Activated T-helper 1 cell treated with Interleukin-2 at 50 U/mL for 16 hours (primary cell): Measurements from ENCODE around the gene ALG8.
"Not testable (repeated sequence)": the region's sequence is repeated elsewhere in the genome, so short reads cannot be mapped to it uniquely, and the experiment has no call there.

Experiments
- DNase-seq: peaks from one replicate; pipeline ENCODE4 v3.0.0-alpha.2; 2020; ENCODE audit warnings: low read depth

The ALG8 gene

DNA sequence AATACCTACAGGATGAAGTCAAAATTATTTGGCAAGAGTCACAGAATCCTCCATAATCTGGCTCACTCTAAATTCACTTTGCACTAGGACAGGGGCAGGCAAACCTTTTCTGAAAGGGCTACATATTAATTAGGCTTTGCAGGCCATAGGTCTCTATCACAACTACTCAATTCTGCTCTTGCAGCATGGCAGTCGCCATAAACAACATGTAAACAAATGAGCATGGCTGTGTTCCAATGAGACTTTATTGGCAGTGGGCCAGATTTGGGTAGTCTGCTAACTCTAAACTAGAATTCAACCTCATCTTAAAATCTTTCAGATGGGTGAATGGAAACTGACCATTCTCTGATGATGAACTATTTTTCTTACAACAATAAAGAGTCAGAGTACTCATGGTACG, 70.0 kb downstream of the ALG8 start:
- DNase-seq: no peak

DNA sequence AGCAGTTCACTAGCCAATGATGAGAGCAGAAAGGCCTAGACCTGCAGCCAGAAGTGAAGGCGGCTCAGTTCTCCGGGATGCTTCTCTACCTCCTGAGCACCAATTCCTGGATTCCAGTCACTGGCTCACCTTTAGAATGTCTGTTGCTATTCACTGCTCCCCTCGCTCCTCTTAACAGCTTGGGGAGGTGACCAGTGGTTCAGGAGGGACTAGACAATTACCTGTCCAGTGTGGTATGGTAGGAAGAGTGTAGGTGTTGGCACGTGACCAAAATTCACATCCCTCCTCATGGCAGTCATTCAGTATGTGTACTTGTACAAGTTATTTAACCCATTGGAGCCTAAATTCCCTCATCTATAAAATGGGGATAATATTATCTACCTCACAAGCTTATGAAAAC, 71.7 kb downstream of the ALG8 start:
- no peak for DNase-seq

DNA sequence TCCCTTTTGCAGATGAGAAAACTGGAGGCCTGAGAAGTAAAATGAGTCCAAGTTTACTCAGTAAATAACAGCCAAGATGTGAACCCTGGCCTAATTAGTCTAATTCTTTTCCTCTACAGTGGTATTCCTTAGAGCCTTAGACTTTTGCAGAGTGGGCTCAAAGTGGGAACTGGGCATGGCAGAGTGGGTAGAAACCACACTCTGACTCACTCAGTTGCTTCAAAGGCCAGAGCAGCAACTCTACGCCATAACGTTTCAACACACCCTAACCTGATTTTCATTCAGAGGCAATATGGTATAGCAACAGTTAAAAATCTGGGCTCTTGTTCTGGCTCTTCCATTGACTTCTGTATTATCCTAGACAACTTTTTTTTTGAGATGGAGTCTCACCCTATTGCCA, 73.0 kb downstream of the ALG8 start:
- no peak for DNase-seq

DNA sequence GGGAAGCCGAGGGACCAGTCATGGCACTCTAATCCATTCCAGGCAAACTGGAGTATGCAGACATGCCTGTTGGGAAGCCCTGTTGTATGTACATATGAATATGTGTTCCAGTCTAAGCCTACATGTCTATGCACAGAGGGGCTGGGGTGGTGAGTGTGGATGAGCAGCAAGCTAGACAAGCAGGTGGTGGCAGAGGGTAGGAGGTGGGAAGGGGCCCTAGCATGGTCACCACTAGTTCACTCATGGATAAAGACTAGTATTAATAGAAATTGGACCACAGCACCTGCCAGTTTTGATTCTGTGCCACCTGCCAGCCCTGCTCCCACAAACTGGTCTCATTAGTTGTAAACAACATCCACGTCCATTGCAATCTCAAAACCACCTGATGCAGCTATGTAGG, 74.2 kb downstream of the ALG8 start:
- no peak for DNase-seq

DNA sequence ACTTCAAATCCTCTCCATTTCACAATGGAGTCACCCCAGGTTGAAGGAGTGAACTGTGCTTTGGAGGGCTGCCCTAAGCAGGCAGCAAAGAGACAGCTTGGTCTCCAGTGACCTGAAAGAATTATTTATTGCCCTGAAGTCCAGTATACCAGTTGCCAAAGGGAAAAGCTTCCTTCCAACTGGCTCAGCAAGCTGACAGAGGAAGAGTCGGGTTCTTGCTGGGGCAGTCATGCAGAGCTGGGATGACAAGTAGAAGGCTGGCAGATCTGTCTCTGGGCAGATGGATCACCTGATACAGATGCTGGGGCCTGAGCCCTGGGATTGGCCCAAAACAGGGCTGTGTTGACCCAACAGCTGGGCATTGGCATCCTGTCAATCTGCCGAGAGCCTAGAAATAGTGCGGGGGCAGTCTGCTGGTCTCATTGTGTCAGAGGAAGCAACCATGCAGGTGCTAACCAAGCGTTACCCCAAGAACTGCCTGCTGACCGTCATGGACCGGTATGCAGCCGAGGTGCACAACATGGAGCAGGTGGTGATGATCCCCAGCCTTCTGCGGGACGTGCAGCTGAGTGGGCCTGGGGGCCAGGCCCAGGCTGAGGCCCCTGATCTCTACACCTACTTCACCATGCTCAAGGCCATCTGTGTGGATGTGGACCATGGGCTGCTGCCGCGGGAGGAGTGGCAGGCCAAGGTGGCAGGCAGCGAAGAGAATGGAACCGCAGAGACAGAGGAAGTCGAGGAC, 75.8 kb downstream of the ALG8 start, which contains the start of gene THRSP:
Gene THRSP (plus strand): TSS at position 422 of the 742 bp plus-strand sequence. CDS start 21 bp downstream, at position 443.
- no peak for DNase-seq

DNA sequence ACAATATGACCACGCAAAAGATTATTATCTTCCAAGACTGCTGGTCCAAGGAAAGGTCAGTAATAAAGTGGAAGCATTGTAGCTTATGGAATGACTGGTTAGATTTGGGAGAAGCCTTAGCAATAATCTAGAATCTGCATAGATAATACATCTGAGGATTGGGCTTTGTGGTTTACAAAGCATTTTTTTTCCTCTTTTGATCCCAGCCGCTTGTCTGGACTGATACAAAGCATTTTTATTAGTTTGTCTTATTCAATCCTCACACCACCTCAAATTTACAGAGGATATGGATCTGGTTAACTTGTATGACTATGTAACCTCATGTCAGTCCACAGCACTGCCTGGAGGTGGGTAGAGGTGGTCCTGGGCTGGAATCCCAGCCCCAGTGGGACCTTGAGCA, 76.8 kb downstream of the ALG8 start:
- DNase-seq: no peak

DNA sequence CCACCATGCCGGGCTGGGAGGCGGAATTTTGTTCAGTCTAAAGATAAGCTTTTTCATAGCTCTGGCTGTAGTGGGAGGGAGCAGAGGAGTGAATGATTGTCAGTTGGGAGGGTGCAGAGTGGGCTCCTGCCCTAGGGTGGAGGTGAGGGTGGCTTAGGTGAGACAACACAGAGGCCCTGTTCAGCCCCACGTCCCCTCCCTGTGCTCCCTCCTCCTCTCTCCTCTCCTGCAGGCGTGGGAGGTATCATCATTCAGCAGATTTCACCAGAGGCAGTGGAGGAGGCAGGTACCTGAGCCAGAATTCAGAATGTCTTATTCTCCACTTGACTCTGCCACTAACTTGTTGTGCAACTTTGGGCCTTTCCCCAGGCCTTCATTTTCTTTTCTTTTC, 77.5 kb downstream of the ALG8 start:
- no peak for DNase-seq

DNA sequence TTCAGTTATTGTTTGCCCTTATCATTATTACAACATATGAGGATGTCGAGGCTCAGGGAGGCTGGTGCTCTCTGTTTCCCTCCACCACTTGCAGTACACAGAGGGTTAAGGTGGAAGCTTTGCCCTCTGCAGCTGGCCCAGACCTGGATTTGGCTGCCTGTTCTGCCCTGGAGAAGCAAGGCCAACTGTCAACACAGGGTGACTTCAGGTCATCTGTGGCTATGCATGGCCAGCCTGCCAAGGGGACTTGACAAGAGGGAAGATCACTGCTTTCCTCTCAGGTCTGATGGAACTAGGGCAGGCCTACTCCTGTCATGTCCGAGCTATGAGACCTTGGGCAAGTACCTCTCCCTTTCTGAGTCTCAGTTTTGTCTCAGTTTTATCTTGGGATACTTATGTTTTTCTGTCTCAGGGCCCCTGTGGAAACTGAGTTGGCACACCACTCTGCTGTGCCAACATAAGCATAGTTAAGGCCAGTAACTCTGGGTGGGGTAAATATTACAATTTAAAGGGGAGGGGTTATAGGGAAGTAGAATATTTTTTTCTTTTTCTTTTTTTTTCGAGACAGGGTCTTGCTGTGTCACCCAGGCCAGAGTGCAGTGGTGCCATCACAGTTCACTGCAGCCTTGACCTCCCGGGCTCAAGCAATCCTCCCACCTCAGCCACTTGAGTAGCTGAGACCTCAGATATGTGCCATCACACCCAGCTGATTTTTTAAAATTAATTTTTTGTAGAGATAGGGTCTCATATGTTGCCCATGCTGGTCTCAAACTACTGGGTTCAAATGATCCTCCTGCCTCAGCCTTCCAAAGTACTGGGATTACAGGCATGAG, 78.1 kb downstream of the ALG8 start:
- DNase-seq: no peak

DNA sequence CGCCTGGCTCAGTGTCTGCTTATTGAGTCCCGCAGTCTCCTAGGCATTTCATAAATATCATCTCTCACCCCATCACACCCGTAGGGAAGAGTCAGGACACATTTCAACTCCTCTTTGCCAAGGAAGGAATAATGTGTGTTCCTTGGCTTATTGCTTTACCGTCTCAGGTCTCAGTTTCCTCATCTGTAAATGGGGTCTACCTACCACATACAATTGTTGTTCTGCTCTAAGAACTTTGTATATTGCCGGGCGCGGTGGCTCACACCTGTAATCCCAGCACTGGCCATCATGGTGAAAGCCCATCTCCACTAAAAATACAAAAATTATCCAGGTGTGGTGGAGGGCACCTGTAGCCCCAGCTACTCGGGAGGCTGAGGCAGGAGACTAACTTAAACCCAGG, 78.9 kb downstream of the ALG8 start:
- no peak for DNase-seq

DNA sequence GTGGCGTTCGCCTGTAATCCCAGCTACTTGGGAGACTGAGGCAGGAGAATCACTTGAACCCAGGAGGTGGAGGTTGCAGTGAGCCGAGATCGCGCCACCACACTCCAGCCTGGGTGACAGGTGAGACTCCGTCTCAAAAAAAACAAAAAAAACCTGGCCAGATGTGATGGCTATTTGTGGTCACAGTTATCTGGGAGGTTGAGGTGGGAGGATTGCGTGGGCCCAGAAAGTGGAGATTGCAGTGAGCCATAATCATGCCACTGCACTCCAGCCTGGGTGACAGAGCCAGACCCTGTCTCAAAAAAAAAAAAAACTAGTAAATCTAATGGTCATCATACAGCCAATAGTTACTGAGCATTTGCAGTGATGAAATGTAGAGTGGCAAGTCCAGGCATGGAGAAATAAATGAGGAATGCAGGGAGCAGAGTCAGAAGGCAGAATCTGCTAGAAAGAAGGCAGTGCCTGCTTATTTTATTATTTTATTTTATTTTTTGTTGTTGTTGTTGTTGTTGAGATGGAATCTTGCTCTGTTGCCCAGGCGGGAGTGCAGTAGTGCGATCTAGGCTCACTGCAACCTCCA, 79.6 kb downstream of the ALG8 start:
- DNase-seq: not testable (repeated sequence)

DNA sequence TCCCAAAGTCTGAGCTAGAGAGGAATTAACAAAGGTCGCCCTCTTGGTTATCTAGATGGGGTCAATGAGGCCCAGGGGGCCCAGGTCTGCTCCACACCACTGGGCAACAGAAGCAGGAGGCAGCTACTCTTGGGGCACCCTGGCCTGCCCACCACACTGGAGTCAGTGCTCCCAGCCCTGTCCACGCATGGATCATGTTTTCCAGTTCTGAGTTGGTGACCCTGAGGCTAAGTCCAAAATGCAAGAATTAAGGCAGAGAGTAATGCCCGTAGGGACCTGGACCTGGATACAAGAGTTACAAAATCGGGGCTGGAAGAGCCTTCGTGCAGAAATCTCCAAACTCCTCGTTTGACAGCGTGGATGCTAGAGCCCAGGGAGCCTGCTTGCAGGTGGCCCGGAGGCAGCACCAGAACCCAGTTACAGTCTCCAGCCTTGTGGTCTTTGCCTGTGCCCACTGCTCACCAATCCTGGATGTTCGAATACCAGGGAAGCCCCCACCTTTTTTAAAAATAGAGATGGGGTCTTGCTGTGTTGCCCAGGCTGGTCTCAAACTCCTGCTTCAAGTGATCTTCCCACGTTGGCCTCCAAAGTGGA, 81.9 kb downstream of the ALG8 start:
- DNase-seq: no peak

DNA sequence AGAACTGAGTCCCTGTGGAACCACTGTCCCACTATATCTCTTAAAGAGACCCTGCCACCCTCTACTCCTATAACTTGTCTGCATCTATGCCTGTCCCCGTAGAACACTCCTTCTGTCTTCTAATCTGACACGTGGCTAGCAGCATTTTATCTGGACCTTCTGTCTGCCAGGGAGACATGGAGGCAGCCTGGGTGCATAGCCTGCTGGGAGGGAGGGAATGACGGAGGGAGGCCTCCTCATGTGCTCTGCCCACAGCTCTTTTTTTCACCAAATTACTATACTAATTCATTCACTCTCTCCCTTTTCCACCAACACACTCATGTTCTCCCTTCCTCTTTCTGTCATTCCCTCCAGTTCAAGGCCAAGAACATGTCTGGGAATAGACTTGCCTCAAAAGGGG, 83.3 kb downstream of the ALG8 start:
- DNase-seq: no peak

DNA sequence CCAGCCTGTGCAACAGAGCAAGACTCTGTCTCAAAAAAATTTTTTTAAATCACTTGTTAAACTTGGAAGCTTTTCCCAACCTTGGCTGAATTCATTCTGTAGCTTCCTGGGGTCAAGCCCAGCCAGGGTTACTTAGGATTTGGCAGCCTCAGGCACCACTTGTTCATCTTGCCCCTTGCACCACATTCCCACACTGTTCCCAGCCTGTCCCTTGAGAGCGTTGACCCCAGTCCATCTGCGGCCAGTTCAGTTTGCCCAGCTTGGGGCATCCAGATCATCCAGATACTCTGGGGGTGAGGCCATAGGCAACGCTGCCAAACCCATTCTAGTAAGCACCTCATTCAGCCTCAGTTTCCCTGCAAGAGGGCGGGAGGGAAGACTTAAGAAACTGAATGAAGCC, 84.5 kb downstream of the ALG8 start:
- no peak for DNase-seq

DNA sequence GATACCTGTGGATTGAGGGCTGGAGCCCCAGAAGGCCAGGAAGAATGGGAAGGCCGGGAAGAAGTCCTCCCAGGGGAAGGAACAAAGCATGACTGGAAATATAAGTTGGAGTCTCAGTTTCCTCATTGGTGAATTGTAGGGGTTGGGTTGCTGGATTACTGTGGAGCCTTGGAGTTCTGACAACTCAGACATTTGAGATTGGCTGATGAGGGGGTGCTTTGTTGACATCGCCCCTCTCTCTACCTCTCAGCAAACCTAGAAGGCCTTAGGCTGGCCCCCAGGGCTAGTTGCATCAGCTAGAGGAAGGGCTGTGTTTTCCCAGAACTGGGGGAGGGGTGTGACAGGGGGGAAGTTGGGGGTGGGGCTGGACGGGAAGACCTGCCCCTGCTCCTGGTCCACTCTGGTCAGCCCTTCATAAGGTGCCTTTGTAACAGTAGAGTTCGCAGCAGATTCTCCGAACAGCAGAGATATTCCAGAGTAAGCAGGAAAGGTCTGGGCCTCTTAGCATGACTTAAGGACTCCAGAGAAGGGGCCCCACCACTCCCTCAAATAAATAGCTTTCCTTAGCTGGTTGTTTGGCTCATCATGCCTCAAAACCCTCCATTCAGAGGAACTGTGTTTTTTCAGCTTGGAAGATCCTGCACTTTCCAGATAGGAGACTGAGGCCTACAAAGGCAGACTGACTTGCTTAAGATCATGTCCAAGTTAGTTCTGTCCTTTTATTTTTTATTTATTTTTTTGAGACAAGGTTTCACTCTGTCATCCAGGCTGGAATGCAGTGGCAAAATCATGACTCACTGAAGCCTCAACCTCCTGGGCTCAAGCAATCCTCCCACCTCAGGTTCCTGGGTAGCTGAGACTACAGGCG, 88.2 kb downstream of the ALG8 start:
- no peak for DNase-seq
